Right atrium auricular region (tissue), 2 donors: ENCODE measurements around the gene GJB4. TPM values are rescaled to one million over a fixed set of nuclear protein-coding genes. Genes with fewer than 3 reads are reported as not detected.

Experiments used
- DNase-seq: peaks from one replicate; pipeline ENCODE4 v3.0.0-alpha.2; 2019; ENCODE audit warnings: low spot score
- H3K27ac ChIP-seq, 2 donors: fragments of 200-600 bp; sonication (generic); 1 replicate in 1 of 2; 2 replicates in 1 of 2; pipeline ENCODE4 v1.5.1; 2016 to 2019
- H3K27me3 ChIP-seq, 2 donors: fragments of 200-600 bp; sonication (generic); one replicate each; pipeline versions ENCODE4 v1.5.1 to v1.6.0; 2017 to 2019
- H3K36me3 ChIP-seq: fragments of 200-600 bp; sonication (generic); one replicate; pipeline ENCODE4 v1.5.1; 2016
- H3K4me1 ChIP-seq, 2 donors: fragments of 200-600 bp; sonication (generic); one replicate each; pipeline versions ENCODE4 v1.5.1 to v1.6.0; 2017 to 2019
- H3K4me3 ChIP-seq, 2 donors: fragments of 200-600 bp; sonication (generic); 1 replicate in 1 of 2; 2 replicates in 1 of 2; pipeline ENCODE4 v1.5.1; 2017 to 2019; ENCODE audit warnings: mild to moderate bottlenecking in 1 of 2, moderate library complexity in 1 of 2
- H3K9me3 ChIP-seq, 2 donors: fragments of 200-600 bp; sonication (generic); one replicate each; pipeline ENCODE4 v1.5.1; 2019
- CTCF ChIP-seq, 2 donors: fragments of 200-600 bp; sonication (generic); IDR thresholded peaks; one replicate each; pipeline ENCODE4 v1.5.1; 2019; ENCODE audit warnings: antibody characterized with exemption in 2 of 2
- total RNA-seq, 2 donors: library from RNA; depleted of rRNA; stranded (reverse); fragments of >200 nt; gene quantifications; one replicate each; pipeline ENCODE4 v1.1.0, GENCODE V29; 2016

GJB4 gene
- total RNA-seq, 2 donors from 2014 or later: not detected

GRCh38 chr1:34781071-34781843 is 21.7 kb downstream of the GJB4 start, which contains the start of gene GJB3:
Gene GJB3 (plus strand): TSS chr1:34781214. CDS start chr1:34784763, 3,549 bp downstream.
- Histone ChIP-seq H3K9me3 (no peaks in the 10 kb centered on the region), H3K36me3 (no peaks in the 10 kb centered on the region), H3K27me3 (peaks cover 11 to 20% of the 10 kb centered on the region in 2 donors), H3K4me1 (peaks cover 0 to 14% of the 10 kb centered on the region in 2 donors), H3K4me3 (peak within 1 kb of the TSS in 1 of 2 donors; percentile 37), H3K27ac (no peak within 1 kb of the TSS)
- no peak for DNase-seq
- TF ChIP-seq CTCF (IDR thresholded peaks at IDR 0.05): no peak

GRCh38 chr1:34781844-34782391 is 22.4 kb downstream of the GJB4 start:
- Histone ChIP-seq H3K27me3 (peaks cover 11 to 20% of the 10 kb centered on the region in 2 donors), H3K4me3 (peak overlapping the region in 1 of 2 donors; percentile 37)

GRCh38 chr1:34784751-34785221 is 25.2 kb downstream of the GJB4 start:
- Histone ChIP-seq H3K4me1 (peaks cover 0 to 18% of the 10 kb centered on the region in 2 donors), H3K27me3 (peaks cover 11 to 20% of the 10 kb centered on the region in 2 donors), H3K4me3 (no peak overlapping the region), H3K27ac (no peak overlapping the region), H3K36me3 (no peaks in the 10 kb centered on the region), H3K9me3 (no peaks in the 10 kb centered on the region)
- no peak for DNase-seq
- TF ChIP-seq CTCF (IDR thresholded peaks at IDR 0.05): no peak

More at GRCh38 chr1:34781844-34782391, 22.4 kb downstream of the GJB4 start:
- no peak overlapping the region for H3K27ac ChIP-seq
- H3K4me1 ChIP-seq: peaks cover 0 to 18% of the 10 kb centered on the region in 2 donors
- no peak for DNase-seq
- H3K9me3 ChIP-seq: no peaks in the 10 kb centered on the region
- TF ChIP-seq CTCF (IDR thresholded peaks at IDR 0.05): no peak
- no peaks in the 10 kb centered on the region for H3K36me3 ChIP-seq

DNA sequence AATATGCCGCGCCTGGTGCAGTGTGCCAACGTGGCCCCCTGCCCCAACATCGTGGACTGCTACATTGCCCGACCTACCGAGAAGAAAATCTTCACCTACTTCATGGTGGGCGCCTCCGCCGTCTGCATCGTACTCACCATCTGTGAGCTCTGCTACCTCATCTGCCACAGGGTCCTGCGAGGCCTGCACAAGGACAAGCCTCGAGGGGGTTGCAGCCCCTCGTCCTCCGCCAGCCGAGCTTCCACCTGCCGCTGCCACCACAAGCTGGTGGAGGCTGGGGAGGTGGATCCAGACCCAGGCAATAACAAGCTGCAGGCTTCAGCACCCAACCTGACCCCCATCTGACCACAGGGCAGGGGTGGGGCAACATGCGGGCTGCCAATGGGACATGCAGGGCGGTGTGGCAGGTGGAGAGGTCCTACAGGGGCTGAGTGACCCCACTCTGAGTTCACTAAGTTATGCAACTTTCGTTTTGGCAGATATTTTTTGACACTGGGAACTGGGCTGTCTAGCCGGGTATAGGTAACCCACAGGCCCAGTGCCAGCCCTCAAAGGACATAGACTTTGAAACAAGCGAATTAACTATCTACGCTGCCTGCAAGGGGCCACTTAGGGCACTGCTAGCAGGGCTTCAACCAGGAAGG is 25.8 kb downstream of the GJB4 start:
- Histone ChIP-seq H3K36me3 (no peaks in the 10 kb centered on the region), H3K9me3 (no peaks in the 10 kb centered on the region), H3K27ac (no peak overlapping the region), H3K4me1 (peaks cover 0 to 18% of the 10 kb centered on the region in 2 donors), H3K27me3 (peaks cover 11 to 15% of the 10 kb centered on the region in 2 donors), H3K4me3 (no peak overlapping the region)
- DNase-seq: no peak
- TF ChIP-seq CTCF (IDR thresholded peaks at IDR 0.05): no peak

- TF ChIP-seq CTCF (IDR thresholded peaks at IDR 0.05): no peak
- Histone ChIP-seq H3K27ac (no peak overlapping the region), H3K9me3 (no peaks in the 10 kb centered on the region), H3K36me3 (no peaks in the 10 kb centered on the region), H3K4me3 (no peak overlapping the region), H3K27me3 (peaks cover 10 to 12% of the 10 kb centered on the region in 2 donors), H3K4me1 (peaks cover 0 to 16% of the 10 kb centered on the region in 2 donors)
- DNase-seq: no peak
Measured at GRCh38 chr1:34785875-34786470, 26.4 kb downstream of the GJB4 start.
